HepG2 (cell line): Measurements from ENCODE around the gene SNX19. TPM values are rescaled to one million over a fixed set of nuclear protein-coding genes. Genes with fewer than 3 reads are reported as not detected.

Experiments used
- ATAC-seq: fragments of 200-7000 bp; cut with Tn5 transposase; 3 replicates; pipeline ENCODE4 v1.9.1; 2020; ENCODE audit warnings: mild to moderate bottlenecking, moderate library complexity
- BruUV-seq: library from RNA; stranded (reverse); fragments of 400-500 nt; replicated peaks from 2 replicates; lab custom pipeline; 2021; lab: Mats Ljungman, UMichigan
- CTCF ChIA-PET: fragments of 300-600 bp; formaldehyde crosslinking; extraction: SDS; loops from one replicate; lab custom pipeline; 2021; ENCODE audit warnings: low total read pairs, inconsistent platforms, low intra/inter-chr PET ratio; lab: Yijun Ruan, JAX
- POLR2A ChIA-PET: fragments of 350-600 bp; sonication (Branson Sonifier 250); formaldehyde crosslinking; loops from one replicate; lab custom pipeline; 2020; ENCODE audit warnings: antibody characterized with exemption, inconsistent platforms; lab: Yijun Ruan, JAX
- DNase-seq: peaks from one replicate; pipeline ENCODE4 v3.0.0-alpha.2; 2015; ENCODE audit warnings: low spot score
- FAIRE-seq: peaks from 3 replicates; lab custom pipeline; 2011; peaks lifted over from hg19 to GRCh38; lab: Jason Lieb, UNC
- H2AFZ ChIP-seq: one replicate; pipeline ENCODE4 v1.6.1; 2011; ENCODE audit warnings: low read length, inconsistent platforms
- H3K27ac ChIP-seq: fragments of 300-600 bp; 3 replicates; pipeline ENCODE4 v1.8.0; 2011; ENCODE audit warnings: mixed run types, mild to moderate bottlenecking, mixed read lengths, low read length, inconsistent platforms; ENCODE audit not compliant: insufficient read depth; ENCODE audit errors: extremely low read length
- H3K27me3 ChIP-seq, 2 experiments: fragments of 200-600 bp in 1 of 2; 2 replicates in 1 of 2; 3 replicates in 1 of 2; pipeline versions ENCODE4 v1.6.0 to v1.8.0; 2011; ENCODE audit warnings: low read length in 2 of 2, mild to moderate bottlenecking in 2 of 2, moderate library complexity in 2 of 2, inconsistent platforms in 1 of 2; ENCODE audit not compliant: insufficient read depth in 2 of 2, control insufficient read depth in 1 of 2
- H3K36me3 ChIP-seq, 2 experiments: fragments of 200-600 bp in 1 of 2; replicated peaks in 1 of 2; 2 replicates in 1 of 2; 3 replicates in 1 of 2; pipeline versions ENCODE4 v1.5.1 to v1.8.0; 2011; ENCODE audit warnings: low read length in 2 of 2, inconsistent platforms in 1 of 2; ENCODE audit not compliant: insufficient read depth in 2 of 2, control insufficient read depth in 1 of 2
- H3K4me1 ChIP-seq: 2 replicates; pipeline ENCODE4 v1.5.1; 2012; ENCODE audit warnings: low read length, inconsistent platforms; ENCODE audit not compliant: insufficient read depth
- H3K4me2 ChIP-seq: 2 replicates; pipeline ENCODE4 v1.6.0; 2011; ENCODE audit warnings: low read depth, low read length, inconsistent platforms
- H3K4me3 ChIP-seq, 3 experiments: fragments of 200-600 bp in 1 of 3; sonication (generic), shearing (Covaris generic) in 1 of 3; replicated peaks in 1 of 3; 2 replicates each; pipeline ENCODE4 v1.5.1; 2011 to 2016; ENCODE audit warnings: low read length in 3 of 3, inconsistent platforms in 2 of 3, low read depth in 2 of 3, mild to moderate bottlenecking in 2 of 3, control low read depth in 1 of 3, mixed read lengths in 1 of 3; ENCODE audit not compliant: insufficient read depth in 1 of 3
- H3K79me2 ChIP-seq: one replicate; pipeline ENCODE4 v1.6.1; 2011; ENCODE audit warnings: low read length, inconsistent platforms; ENCODE audit not compliant: insufficient read depth
- H3K9ac ChIP-seq: 2 replicates; pipeline ENCODE4 v1.6.0; 2011; ENCODE audit warnings: mild to moderate bottlenecking, low read depth, low read length, inconsistent platforms; ENCODE audit not compliant: insufficient read depth
- H3K9me3 ChIP-seq: 2 replicates; pipeline ENCODE4 v1.5.1; 2012; ENCODE audit warnings: mild to moderate bottlenecking, low read length
- H4K20me1 ChIP-seq: 2 replicates; pipeline ENCODE4 v1.6.0; 2011; ENCODE audit warnings: inconsistent platforms, mild to moderate bottlenecking, low read length, moderate library complexity; ENCODE audit not compliant: insufficient read depth
- CERS6 ChIP-seq: sonication (generic); formaldehyde crosslinking; IDR thresholded peaks from 2 replicates; pipeline ENCODE4 v1.5.0; 2020; ENCODE audit warnings: missing genetic modification reagents
- HMGA1 ChIP-seq: sonication (generic); formaldehyde crosslinking; conservative IDR thresholded peaks from 2 replicates; pipeline ENCODE4 v1.4.0; 2020; ENCODE audit warnings: missing genetic modification reagents
- RNF219 ChIP-seq: sonication (generic); formaldehyde crosslinking; IDR thresholded peaks from 2 replicates; pipeline ENCODE4 v1.5.0; 2020; ENCODE audit warnings: mild to moderate bottlenecking, missing genetic modification reagents
- SP4 ChIP-seq: sonication (generic); formaldehyde crosslinking; IDR thresholded peaks from 2 replicates; pipeline ENCODE4 v1.8.1; 2023; ENCODE audit warnings: mild to moderate bottlenecking, missing genetic modification reagents
- ZNF343 ChIP-seq: sonication (generic); formaldehyde crosslinking; IDR thresholded peaks from 2 replicates; pipeline ENCODE4 v1.4.0; 2020; ENCODE audit warnings: mild to moderate bottlenecking, missing genetic modification reagents
- ZNF605 ChIP-seq: sonication (generic); formaldehyde crosslinking; IDR thresholded peaks from 2 replicates; pipeline ENCODE4 v1.8.0; 2022; ENCODE audit warnings: mild to moderate bottlenecking, missing genetic modification reagents
- WGBS: methylation state at CpG from one replicate; pipeline ENCODE4 v1.1.6; 2017; ENCODE audit warnings: low lambda C conversion rate; 5-methylcytosine and 5-hydroxymethylcytosine counted together
- in situ Hi-C: cut with HindIII; loops from 2 replicates; pipeline ENCODE4 v1.10.0; 2017; ENCODE audit warnings: low pct_unique_long_range_greater_than_20kb; ENCODE audit not compliant: extremely low pct_ligation_motif_present
- intact Hi-C: fragments of 100-400 bp; cut with micrococcal nuclease; formaldehyde crosslinking; loops from one replicate; pipeline ENCODE4 v1.10.0; 2022; ENCODE audit not compliant: unreplicated experiment
- polyA plus RNA-seq, 8 experiments: library from polyadenylated mRNA; depleted of rRNA in 3 of 8; stranded (reverse) in 7 of 8; unstranded in 1 of 8; fragments of >200 nt; fragmentation: Illumina TruSeq in 4 of 8; extraction: Trizol in 4 of 8; gene quantifications; 2 replicates each; pipeline versions ENCODE4 v1.2.1 to v1.2.3, GENCODE V29; 2011 to 2016; ENCODE audit warnings: low read depth in 4 of 8, missing spikeins in 1 of 8, mixed read lengths in 1 of 8; ENCODE audit not compliant: insufficient read depth in 1 of 8
- total RNA-seq, 5 experiments: library from RNA; depleted of rRNA; stranded (reverse); fragments of >200 nt; fragmentation: Illumina TruSeq; extraction: Trizol; gene quantifications; 2 replicates each; pipeline ENCODE4 v1.2.3, GENCODE V29; 2016; ENCODE audit warnings: low read depth in 1 of 5
- TF ChIP-seq, protein P1 (sequence below): IDR thresholded peaks from 2 replicates; pipeline ENCODE4 v1.6.1; 2018; ENCODE audit warnings: missing genetic modification reagents, mild to moderate bottlenecking, missing compliant biosample characterization
- TF ChIP-seq, protein P2 (sequence below): IDR thresholded peaks from 2 replicates; pipeline ENCODE4 v1.6.1; 2016; ENCODE audit warnings: low read depth, missing genetic modification reagents, missing compliant biosample characterization
- TF ChIP-seq, protein P3 (sequence below): sonication (generic); formaldehyde crosslinking; IDR thresholded peaks from 2 replicates; pipeline ENCODE4 v1.4.0; 2020; ENCODE audit warnings: missing genetic modification reagents, borderline replicate concordance

The SNX19 gene
- total and polyA plus RNA-seq, 2 of the 13 experiments (the other 11 are each of a cell fraction or from before 2014, with no cell fraction given), result 0.13 to 0.27 TPM

GRCh38 chr11:130826572-130826971 is 89.7 kb downstream of the SNX19 start:
- no peak for FAIRE-seq
- Histone ChIP-seq H3K9me3 (no peaks in the 10 kb centered on the region), H3K9ac (no peak overlapping the region), H3K27ac (no peak overlapping the region), H3K27me3 (peaks cover 4 to 14% of the 10 kb centered on the region in 2 experiments; a peak in 4 of 5 replicates), H3K36me3 (no peaks in the 10 kb centered on the region), H4K20me1 (no peaks in the 10 kb centered on the region), H3K4me1 (no peaks in the 10 kb centered on the region), H3K4me3 (no peak overlapping the region), H3K4me2 (no peak overlapping the region), H3K79me2 (no peaks in the 10 kb centered on the region), H2AFZ (no peak overlapping the region)
- no peak for ATAC-seq
- in situ Hi-C loops (loop anchor here (10.0 kb wide), 1 partner anchor 392 kb away; no protein-coding TSS in a partner anchor), intact Hi-C loops (no loop called here)
- WGBS, result 11% methylated on average over 4 of the region's 9 CpGs
- no TSS peak for BruUV-seq
- POLR2A ChIA-PET, result no interaction called here
- DNase-seq, result no peak
- CTCF ChIA-PET, result interaction anchor here (1.9 kb wide), 1 partner anchor 392 kb away, joined by 18 read pairs; no protein-coding TSS in a partner anchor
- TF ChIP-seq CERS6, result no peak
- TF ChIP-seq, protein P1, sequence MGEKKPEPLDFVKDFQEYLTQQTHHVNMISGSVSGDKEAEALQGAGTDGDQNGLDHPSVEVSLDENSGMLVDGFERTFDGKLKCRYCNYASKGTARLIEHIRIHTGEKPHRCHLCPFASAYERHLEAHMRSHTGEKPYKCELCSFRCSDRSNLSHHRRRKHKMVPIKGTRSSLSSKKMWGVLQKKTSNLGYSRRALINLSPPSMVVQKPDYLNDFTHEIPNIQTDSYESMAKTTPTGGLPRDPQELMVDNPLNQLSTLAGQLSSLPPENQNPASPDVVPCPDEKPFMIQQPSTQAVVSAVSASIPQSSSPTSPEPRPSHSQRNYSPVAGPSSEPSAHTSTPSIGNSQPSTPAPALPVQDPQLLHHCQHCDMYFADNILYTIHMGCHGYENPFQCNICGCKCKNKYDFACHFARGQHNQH, result no peak
- TF ChIP-seq, protein P2, sequence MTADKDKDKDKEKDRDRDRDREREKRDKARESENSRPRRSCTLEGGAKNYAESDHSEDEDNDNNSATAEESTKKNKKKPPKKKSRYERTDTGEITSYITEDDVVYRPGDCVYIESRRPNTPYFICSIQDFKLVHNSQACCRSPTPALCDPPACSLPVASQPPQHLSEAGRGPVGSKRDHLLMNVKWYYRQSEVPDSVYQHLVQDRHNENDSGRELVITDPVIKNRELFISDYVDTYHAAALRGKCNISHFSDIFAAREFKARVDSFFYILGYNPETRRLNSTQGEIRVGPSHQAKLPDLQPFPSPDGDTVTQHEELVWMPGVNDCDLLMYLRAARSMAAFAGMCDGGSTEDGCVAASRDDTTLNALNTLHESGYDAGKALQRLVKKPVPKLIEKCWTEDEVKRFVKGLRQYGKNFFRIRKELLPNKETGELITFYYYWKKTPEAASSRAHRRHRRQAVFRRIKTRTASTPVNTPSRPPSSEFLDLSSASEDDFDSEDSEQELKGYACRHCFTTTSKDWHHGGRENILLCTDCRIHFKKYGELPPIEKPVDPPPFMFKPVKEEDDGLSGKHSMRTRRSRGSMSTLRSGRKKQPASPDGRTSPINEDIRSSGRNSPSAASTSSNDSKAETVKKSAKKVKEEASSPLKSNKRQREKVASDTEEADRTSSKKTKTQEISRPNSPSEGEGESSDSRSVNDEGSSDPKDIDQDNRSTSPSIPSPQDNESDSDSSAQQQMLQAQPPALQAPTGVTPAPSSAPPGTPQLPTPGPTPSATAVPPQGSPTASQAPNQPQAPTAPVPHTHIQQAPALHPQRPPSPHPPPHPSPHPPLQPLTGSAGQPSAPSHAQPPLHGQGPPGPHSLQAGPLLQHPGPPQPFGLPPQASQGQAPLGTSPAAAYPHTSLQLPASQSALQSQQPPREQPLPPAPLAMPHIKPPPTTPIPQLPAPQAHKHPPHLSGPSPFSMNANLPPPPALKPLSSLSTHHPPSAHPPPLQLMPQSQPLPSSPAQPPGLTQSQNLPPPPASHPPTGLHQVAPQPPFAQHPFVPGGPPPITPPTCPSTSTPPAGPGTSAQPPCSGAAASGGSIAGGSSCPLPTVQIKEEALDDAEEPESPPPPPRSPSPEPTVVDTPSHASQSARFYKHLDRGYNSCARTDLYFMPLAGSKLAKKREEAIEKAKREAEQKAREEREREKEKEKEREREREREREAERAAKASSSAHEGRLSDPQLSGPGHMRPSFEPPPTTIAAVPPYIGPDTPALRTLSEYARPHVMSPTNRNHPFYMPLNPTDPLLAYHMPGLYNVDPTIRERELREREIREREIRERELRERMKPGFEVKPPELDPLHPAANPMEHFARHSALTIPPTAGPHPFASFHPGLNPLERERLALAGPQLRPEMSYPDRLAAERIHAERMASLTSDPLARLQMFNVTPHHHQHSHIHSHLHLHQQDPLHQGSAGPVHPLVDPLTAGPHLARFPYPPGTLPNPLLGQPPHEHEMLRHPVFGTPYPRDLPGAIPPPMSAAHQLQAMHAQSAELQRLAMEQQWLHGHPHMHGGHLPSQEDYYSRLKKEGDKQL (CRISPR knock-in tag), result no peak
- TF ChIP-seq HMGA1 (CRISPR knock-in tag), result no peak
- TF ChIP-seq SP4 (CRISPR knock-in tag), result no peak
- no peak for TF ChIP-seq ZNF605
- TF ChIP-seq RNF219 (CRISPR knock-in tag), result no peak
- TF ChIP-seq, protein P3, sequence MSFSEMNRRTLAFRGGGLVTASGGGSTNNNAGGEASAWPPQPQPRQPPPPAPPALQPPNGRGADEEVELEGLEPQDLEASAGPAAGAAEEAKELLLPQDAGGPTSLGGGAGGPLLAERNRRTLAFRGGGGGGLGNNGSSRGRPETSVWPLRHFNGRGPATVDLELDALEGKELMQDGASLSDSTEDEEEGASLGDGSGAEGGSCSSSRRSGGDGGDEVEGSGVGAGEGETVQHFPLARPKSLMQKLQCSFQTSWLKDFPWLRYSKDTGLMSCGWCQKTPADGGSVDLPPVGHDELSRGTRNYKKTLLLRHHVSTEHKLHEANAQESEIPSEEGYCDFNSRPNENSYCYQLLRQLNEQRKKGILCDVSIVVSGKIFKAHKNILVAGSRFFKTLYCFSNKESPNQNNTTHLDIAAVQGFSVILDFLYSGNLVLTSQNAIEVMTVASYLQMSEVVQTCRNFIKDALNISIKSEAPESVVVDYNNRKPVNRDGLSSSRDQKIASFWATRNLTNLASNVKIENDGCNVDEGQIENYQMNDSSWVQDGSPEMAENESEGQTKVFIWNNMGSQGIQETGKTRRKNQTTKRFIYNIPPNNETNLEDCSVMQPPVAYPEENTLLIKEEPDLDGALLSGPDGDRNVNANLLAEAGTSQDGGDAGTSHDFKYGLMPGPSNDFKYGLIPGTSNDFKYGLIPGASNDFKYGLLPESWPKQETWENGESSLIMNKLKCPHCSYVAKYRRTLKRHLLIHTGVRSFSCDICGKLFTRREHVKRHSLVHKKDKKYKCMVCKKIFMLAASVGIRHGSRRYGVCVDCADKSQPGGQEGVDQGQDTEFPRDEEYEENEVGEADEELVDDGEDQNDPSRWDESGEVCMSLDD (CRISPR knock-in tag), result no peak
- no peak for TF ChIP-seq ZNF343
